ENCODE data around the gene CAPN7. TPM values are rescaled to one million over a fixed set of nuclear protein-coding genes. Genes with fewer than 3 reads are reported as not detected.

Gene CAPN7
- total RNA-seq, 1 donor from 2014 or later = 37.9 TPM

DNA sequence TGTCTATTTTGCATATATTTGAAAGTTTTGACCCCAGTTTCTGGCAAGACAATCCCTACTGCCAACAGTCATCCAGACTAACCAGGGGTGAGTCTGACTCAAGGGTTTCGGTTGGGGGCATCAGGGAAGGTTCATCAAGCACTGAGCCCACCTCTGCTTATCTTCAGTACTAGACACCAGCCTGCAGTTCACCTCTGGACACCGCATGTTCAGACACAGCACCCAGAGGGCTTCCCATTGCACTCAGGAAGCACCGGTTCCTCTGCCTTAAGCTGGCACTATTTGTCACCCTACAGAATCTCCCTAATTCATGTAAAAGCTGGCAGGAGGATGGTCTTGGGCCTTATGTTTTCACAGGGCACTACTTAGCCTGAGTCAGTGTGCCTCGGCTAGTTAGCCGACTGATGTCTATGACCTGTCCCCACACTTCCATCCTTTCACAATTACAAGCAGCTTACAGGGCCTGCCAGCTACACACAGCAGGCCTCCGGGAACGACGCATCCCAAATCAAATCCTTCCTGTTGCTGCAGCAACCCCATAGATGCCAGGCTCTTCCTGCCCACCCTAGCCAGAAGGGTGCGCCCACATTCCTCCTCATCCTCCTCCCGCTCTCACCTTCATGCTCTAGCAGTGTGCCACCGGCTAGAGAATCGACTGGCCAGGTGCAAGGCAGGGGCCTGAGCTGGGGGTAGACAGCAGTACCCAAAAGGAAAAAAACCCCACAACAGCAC lies 73.8 kb downstream of the CAPN7 start:
- Mint-ChIP-seq H3K27me3 (no peaks in the 10 kb centered on the region), H3K27ac (peak overlapping the region; percentile 22), H3K36me3 (peaks cover 9% of the 10 kb centered on the region), H3K4me3 (no peak overlapping the region), H3K9me3 (no peaks in the 10 kb centered on the region), H3K4me1 (ENCODE audit: unreplicated experiment) (peaks cover 15% of the 10 kb centered on the region)
- no peak for TF ChIP-seq CTCF (conservative IDR thresholded peaks at IDR 0.05)
- no peak for DNase-seq (ENCODE audit: extremely low spot score, unreplicated experiment)

GRCh38 chr3:15280853-15281532 lies 74.9 kb downstream of the CAPN7 start:
- peaks cover 12% of the 10 kb centered on the region for H3K36me3 Mint-ChIP-seq
- H3K27ac Mint-ChIP-seq = no peak overlapping the region
- H3K4me3 Mint-ChIP-seq = no peak overlapping the region
- H3K27me3 Mint-ChIP-seq = no peaks in the 10 kb centered on the region
- H3K9me3 Mint-ChIP-seq = no peaks in the 10 kb centered on the region
- TF ChIP-seq CTCF (conservative IDR thresholded peaks at IDR 0.05) = no peak
- no peak for DNase-seq (ENCODE audit: extremely low spot score, unreplicated experiment)
- H3K4me1 Mint-ChIP-seq (ENCODE audit: unreplicated experiment) = peaks cover 24% of the 10 kb centered on the region

DNA sequence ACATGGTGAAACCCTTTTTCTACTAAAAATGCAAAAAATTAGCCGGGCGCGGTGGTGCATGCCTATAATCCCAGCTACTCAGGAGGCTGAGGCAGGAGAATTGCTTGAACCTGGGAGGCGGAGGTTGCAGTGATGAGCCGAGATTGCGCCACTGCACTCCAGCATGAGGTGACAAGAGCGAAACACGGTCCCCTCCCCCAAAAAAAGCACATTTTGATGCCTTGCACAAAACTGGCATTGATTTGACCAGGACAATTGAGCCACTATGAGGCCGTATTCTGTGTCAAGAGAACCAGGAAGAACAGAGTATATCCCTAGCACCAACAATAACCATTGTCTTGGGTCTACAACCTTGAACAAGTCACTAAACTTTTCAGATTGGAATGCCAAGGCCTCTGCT lies 75.8 kb downstream of the CAPN7 start:
- peaks cover 24% of the 10 kb centered on the region for H3K4me1 Mint-ChIP-seq (ENCODE audit: unreplicated experiment)
- no peak overlapping the region for H3K27ac Mint-ChIP-seq
- peaks cover 12% of the 10 kb centered on the region for H3K36me3 Mint-ChIP-seq
- H3K4me3 Mint-ChIP-seq = no peak overlapping the region
- H3K9me3 Mint-ChIP-seq = no peaks in the 10 kb centered on the region
- no peak for DNase-seq (ENCODE audit: extremely low spot score, unreplicated experiment)
- H3K27me3 Mint-ChIP-seq = no peaks in the 10 kb centered on the region
- no peak for TF ChIP-seq CTCF (conservative IDR thresholded peaks at IDR 0.05)

DNA sequence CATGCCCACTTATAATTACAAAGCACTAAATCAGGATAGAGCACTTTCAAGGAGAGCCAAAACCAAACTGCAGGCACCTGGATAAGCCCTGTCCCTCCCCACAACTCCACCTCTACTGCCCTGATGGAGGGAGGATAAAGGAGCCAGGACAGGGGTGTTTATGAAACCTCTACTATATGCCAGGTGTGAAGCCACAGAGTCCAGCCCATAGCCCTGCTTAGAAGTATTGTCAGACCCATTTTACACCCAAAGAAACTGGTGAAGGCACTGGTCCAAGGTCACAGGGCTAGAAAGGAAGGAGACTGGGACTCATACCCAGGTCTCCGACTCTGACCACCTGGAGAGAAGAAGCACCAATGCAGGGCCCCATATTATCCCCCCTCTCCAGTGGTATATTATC lies 77.7 kb downstream of the CAPN7 start:
- H3K36me3 Mint-ChIP-seq = peaks cover 16% of the 10 kb centered on the region
- no peak for TF ChIP-seq CTCF (conservative IDR thresholded peaks at IDR 0.05)
- no peak overlapping the region for H3K27ac Mint-ChIP-seq
- no peak overlapping the region for H3K4me3 Mint-ChIP-seq
- H3K4me1 Mint-ChIP-seq (ENCODE audit: unreplicated experiment) = peaks cover 24% of the 10 kb centered on the region
- DNase-seq (ENCODE audit: extremely low spot score, unreplicated experiment) = no peak
- no peaks in the 10 kb centered on the region for H3K9me3 Mint-ChIP-seq
- H3K27me3 Mint-ChIP-seq = no peaks in the 10 kb centered on the region

DNA sequence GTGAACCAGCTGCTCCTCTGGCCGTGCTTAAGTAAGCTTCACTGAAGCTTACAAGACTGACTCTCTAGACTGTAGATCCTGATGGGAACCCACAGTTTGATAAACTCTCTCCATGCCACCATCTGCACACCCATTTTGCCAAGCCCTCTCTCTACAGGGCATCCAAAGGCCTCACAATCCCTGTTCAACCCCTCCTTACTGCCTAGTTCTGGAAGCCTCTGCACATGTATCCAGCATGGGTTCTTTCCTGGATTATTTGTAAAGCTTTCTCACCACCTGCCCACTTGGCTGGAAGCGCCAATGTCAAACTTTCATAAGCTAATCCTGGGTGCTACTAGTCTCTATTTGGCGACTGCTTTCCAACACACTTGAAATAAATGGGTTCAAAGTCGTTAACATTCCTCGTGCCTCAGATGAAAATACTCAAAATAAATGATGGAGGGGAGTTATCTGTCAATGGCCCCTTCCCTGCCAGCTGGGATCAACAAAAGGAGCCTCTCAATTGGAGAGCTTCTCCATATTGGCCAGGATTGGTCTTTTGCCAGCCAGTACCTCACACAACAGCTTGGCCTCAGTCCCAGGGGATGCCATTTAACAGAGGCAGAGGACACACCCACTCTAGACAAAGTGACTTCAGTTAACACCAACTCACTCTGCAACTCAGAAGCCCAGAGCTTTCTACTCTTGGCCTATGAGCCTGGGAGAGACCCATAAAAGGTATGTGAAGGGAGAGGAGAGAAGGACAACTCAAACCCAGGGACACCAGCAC lies 78.3 kb downstream of the CAPN7 start:
- no peaks in the 10 kb centered on the region for H3K9me3 Mint-ChIP-seq
- H3K4me1 Mint-ChIP-seq (ENCODE audit: unreplicated experiment) = peaks cover 20% of the 10 kb centered on the region
- no peak overlapping the region for H3K27ac Mint-ChIP-seq
- H3K27me3 Mint-ChIP-seq = no peaks in the 10 kb centered on the region
- no peak overlapping the region for H3K4me3 Mint-ChIP-seq
- DNase-seq (ENCODE audit: extremely low spot score, unreplicated experiment) = no peak
- no peak for TF ChIP-seq CTCF (conservative IDR thresholded peaks at IDR 0.05)
- peaks cover 16% of the 10 kb centered on the region for H3K36me3 Mint-ChIP-seq

All from type B pancreatic cell (in vitro differentiated cells).